Posterior cingulate gyrus (tissue), 11 donors: Measurements from ENCODE around the gene TOMM40.
"Not testable (repeated sequence)": the region's sequence is repeated elsewhere in the genome, so short reads cannot be mapped to it uniquely, and the experiment has no call there.

Source experiments
- DNase-seq, 10 donors: peaks; one replicate each; pipeline versions ENCODE4 v3.0.0 to v3.0.0-alpha.2; 2020 to 2021; ENCODE audit warnings: mixed read lengths in 3 of 10
- intact Hi-C: fragments of 100-400 bp; cut with DNase I; formaldehyde crosslinking; loops from one replicate; pipeline ENCODE4 v1.15.1; 2023

TOMM40 gene

DNA sequence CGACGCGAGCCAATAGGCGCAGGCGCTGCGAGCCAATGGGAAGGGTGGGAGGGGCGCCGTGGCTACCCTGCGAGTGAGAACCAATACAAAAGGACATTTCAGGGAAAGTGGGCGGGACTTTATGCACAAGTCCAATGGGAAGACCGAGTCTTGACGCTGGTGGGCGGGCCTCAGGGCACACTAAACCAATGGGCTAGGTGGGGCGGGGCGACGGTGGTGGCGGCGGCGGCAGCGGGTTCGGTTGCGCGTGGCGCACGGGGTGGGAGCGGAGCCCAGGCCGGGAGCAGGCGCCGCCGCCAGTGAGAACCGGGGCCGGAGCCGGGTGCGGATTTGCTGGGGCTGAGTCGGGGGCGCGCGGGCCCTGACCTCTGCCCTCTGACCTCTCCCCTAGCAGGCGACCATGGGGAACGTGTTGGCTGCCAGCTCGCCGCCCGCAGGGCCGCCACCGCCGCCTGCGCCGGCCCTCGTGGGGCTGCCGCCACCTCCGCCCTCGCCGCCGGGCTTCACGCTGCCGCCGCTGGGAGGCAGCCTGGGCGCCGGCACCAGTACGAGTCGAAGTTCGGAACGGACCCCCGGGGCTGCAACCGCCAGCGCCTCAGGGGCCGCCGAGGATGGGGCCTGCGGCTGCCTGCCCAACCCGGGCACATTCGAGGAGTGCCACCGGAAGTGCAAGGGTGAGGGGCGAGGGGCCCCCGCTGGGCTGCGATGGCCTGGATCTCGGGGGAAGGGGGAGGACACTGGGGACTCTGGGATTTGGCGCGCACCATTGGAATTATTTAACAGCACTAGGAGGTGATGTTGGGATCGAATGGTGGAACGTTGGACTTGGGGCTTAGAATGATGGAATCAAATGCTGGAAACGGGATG is at the start of gene TOMM40:
TSS of gene TOMM40 (plus strand) at position 239 of the 867 bp plus-strand sequence. CDS start at position 401, 162 bp downstream.
- peak in 2 of 10 donors; percentile 99 for DNase-seq

DNA sequence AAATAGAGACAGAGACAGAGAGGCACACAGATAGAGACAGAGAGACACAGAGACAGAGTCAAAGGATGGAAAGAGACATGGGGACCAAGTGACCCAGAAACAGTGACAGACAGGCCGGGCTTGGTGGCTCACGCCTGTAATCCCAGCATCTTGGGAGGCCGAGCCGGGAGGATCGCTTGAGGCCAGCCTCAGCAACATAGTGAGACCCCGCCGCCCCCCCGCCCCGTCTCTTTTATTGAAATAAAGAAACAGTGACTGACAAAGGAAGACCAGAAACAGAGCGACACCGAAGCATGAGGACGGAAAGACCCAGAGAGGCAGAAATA is 45.8 kb upstream of the TOMM40 start:
- intact Hi-C loops: loop anchor here (2.0 to 5.0 kb wide), 3 partner anchors 44 to 123 kb away; no protein-coding TSS in a partner anchor

More for the DNA sequence above, at the start of gene TOMM40:
- intact Hi-C loops: no loop called here

DNA sequence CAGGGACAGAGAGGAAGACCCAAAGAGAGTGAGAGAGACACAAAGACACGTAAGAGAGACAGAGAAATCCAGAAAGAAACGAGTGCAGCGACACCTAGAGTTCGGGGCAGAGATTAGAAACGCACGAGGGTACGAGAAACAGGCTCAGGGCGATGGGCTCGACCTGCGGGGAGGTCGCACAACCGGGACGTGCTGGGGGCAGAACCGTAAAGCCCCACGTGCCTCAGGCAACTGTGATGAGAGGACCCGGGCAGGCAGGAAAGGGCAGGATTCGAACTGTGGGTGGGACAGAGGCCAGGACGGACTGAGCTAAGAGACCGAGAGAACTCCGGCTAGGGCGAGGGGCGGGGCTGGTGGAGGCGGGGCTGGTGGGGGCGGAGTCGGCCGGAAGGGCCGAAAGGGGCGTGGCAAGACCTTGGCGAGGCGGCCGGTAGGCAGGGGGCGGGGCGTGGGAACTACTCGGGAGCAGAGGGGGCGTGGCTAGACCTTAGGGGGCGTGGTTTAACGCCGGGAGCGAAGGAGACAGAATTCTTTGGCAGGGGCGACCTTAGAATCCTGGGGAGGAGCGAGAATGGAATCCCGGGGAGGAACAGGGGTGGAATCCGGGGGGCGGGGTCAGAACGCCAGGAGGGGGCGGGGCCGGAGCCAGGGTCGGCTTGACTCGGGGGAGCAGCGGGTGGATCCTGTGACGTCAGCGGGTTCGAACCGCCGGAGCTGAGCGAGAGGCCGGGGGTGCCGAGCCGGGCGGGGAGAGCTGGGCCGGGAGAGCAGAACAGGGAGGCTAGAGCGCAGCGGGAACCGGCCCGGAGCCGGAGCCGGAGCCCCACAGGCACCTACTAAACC is 45.2 kb upstream of the TOMM40 start, which contains the start of gene NECTIN2:
TSS of gene NECTIN2 (plus strand) at position 686 of the 843 bp plus-strand sequence. CDS start 229 bp downstream, outside the sequence.
- peak; percentile 68 to 97 (median 84) for DNase-seq
- intact Hi-C loops: loop anchor here (2.0 to 5.0 kb wide), 3 partner anchors 45 to 124 kb away; no protein-coding TSS in a partner anchor

More for the DNA sequence above, 45.8 kb upstream of the TOMM40 start:
- no peak for DNase-seq

DNA sequence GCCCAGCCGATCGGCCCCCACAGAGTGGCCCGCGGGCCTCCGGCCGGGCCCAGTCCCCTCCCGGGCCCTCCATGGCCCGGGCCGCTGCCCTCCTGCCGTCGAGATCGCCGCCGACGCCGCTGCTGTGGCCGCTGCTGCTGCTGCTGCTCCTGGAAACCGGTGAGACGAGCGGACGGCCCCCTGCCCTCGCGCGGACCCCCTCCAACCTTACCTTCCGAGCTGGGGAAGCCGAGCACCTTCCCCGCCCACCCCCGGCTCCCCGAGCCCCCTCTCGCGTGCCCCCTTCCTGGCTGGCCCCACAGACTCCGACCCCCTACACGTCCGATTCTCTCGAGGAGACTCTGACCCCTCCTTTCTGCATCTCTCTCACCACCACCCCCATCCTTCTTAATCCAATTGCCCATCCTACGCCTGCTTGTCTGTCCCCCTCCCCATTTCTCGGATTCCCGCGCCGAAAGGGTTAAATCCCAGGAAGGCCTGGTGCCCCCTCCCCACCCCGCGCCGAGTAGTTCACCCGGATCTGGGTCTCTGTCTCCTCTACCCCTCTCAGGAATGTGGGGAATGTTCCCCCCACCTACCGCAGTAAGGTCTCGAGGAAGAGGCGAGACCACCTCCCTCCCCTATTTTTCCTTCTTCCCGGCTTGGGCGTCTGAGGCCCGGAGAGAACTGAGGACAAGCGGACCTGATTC is 44.5 kb upstream of the TOMM40 start:
- intact Hi-C loops: loop anchor here (5.0 kb wide), 2 partner anchors 64 to 124 kb away; no protein-coding TSS in a partner anchor
- no peak for DNase-seq

DNA sequence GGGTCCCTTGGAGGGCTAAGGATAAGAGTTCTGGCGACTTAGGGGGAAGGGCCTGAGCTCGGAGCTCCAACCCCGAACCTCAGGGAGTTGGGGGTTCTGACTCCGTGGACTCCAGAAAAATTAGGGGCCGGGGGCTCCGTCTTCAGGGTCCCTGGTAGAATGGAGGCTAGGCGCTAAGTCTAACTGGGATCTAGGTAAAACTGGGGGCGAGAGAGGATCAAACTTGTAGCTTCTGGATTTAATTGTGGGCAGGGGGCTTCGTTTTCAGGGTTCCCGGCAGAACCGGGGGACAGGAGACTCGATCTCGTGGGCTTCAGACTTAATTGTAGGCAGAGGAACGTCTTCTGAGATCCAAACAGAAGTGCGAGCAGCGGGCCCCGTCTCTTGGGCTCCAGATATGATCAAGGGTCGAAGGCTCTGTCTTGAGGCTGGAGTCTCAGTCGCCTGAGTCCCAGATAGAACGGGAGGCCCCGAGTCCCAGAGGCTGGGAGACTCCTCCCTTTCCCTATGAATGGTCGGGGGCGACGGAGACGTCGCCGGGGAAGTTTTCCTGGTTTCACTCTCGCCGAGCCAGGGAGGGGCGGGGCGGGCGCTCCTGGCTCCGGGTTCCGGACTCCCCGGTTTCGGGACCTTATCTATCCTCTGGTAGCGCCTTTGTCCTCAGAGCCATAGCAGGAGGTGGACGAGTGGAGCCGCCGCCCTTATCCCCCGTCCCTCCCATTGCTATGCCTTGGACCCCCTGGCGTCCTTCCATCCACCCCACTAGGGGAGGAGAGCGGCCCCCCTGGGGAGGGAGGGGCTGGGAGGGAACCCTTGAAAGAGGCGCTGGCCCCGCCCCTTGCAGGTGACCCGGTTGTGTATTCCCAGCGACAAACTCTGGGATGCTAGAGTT is 43.7 kb upstream of the TOMM40 start:
- intact Hi-C loops: loop anchor here (5.0 kb wide), 2 partner anchors 65 to 125 kb away; no protein-coding TSS in a partner anchor
- DNase-seq: peak in 5 of 10 donors; percentile 13 to 80 (median 24)

DNA sequence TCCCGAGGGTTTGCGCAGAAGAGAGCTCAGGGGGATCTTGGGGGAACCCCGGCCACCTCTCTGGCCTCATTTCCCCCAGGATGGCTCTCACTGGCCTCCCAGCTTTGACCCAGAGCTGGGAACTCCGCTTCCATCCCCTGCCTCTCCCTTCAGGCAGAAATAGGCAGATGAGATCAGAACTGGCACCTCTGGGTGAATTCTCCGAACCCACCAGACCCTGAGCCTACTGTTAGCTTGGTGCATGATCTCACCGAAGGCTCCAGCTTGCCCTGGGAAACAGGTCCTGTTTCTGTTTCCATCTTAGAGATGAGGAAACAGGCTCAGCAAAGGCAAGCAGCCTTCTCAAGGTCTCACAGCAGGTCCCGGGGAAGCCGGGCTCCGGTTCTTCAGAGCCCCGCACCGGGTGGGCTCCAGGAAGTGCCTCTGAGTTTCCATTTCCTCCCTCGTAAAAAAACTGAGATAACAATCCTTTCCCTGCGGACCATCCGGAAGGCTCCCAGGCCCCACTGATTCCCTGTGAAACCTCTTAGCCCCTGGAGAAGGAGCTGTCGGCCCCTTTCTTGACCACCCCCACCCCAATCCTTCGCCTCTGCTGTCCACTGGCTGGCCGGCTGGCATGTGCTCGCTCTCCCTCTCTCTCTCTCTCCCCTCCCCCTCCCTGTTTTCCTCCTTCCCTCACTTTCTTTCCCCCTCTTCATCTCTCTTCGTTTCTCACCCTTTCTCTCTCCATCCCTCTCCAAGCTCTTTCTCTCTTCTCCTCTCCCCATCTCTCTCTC is 42.8 kb upstream of the TOMM40 start:
- DNase-seq: no peak
- intact Hi-C loops: loop anchor here (5.0 kb wide), 2 partner anchors 66 to 126 kb away; no protein-coding TSS in a partner anchor

DNA sequence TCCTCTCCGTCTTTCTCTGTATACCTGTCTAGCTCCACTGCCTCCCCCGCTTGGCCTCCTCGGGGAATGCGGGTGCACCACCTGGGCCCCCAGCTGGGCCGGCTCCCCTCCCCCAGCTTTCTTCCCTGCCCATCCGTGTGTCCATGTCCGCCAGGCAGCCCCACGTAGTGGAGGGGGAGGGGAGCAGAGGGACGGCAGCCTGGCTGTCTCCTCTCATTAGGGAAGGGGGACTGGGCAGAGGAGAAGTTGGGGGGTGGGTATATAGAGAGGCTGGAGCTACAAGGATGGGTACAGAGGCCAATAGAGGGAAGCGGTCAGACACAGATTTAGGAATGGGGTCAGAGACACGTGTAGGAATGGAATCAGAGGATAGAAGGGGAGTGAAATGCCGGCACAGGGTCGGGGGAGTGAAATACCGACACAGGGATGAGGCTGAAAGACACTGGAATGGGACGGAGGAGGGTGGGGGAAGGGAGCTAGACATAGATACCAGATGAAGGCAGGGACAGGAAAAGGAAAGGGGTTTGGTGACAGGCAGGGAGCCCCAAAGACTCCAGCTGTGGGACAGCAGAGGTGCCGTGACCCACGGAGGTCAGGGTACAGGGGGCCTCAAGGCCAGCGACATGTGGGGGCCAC is 42.1 kb upstream of the TOMM40 start:
- no peak for DNase-seq
- intact Hi-C loops: loop anchor here (5.0 kb wide), 2 partner anchors 67 to 127 kb away; no protein-coding TSS in a partner anchor

DNA sequence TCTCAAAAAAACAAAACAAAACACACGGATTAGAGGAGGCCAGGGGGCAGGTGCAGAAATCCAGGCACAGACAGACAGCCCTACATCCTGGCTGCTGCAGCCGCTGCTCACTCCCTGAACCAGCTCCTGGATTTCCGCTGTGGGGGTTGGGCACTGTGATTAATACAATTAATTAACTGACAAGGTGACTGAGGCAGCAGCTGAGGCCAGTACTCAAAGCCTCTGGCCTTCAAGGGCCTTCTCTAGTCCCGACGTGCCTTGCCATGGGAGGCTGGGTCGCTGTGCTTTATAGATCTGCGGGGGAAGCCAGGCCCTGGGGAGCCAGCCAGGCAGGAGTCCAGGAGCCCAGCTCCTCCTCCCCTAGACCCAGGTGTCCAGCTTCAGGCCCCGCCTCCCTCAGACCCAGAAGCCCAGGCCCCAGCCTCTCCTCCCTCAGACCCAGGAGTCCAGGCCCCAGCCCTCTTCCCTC is 40.4 kb upstream of the TOMM40 start:
- no peak for DNase-seq
- intact Hi-C loops: no loop called here

DNA sequence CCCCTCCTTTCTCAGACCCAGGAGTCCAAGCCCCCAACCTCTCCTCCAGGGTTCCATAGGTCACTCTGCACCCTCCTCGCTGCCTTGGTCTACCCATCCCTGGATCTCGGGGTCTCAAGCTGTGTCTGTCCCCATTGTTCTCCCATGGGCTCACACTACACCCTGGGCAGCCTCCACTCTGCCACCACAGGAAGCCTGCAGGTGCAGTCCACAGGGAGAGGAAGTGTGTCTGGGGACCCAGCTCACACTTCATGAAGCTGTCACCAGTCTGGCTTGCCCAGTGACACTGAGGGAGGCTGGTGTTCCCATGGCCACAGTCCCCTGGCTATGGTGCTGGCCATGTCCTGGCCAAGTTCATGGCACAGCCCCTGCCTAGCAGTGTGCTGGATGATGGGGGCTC is 39.6 kb upstream of the TOMM40 start:
- intact Hi-C loops: no loop called here
- no peak for DNase-seq

DNA sequence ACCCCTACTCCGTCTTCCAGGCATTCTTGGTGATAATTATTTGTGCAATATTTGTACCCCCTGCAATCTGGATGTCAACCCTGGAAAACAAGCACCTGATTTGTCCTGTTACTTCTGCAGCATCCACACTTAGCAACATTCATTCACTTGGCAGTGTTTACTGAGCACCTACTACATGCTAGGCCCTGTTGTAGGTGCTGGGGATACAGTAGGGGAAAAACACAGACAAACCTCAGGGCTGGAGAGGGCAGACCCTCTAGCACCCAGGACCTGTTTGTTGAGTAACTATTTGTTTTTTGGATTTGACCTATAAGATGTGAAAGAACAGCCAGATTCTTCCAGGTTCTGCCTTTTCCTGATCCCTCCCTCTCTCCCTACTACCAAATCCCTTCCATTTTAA is 35.4 kb upstream of the TOMM40 start:
- intact Hi-C loops: no loop called here
- DNase-seq: no peak

DNA sequence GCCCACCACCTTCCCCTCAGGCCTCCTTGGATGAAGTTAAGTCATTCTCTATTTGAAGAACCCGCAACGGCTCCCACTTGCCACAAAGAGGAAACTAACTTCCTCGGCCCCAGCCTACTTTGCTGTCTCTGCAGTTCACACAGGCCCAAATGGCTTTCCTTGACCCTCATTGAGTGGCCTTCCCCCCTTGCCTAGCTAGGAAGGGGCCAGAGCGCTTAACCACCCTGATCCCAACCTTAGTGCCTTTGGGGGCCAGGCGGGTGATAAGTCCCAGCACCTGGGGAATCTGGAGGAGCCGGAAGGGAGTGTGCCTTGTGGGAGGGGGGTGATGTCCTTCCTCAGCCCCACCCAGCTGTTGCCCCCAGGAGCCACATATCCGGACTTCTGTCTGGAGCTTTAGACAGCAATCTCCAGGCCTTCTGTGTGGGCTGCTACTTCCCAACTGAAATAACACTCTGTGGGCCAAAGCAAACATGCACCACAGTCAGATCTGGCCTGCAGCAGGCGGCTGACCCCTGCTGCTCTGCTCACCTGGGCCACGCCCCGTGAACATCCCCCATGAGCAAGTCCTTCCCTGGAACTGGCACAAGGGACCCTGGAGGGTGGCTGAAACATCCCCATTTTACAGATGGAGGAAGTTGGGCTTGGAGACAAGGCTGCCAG is 34.5 kb upstream of the TOMM40 start:
- intact Hi-C loops: no loop called here
- no peak for DNase-seq

DNA sequence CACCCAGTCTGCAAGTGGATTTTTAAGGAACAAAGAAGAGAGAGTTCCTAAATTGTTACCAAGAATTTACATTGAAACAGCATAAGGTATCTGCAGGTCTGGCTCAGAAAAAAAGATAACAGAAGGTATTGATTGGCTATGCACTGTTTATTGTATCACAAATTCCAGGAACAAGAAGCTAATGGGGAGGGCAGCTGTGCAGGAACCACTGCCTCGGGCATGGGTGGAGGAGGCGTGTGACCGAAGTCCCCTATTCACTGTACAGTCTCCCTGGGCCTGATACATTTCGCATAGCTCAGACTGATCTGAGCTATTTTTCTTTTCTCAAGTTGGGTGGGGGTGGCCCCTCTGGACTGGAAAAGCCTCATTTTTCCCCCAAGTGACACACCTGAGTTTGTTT is 33.2 kb upstream of the TOMM40 start:
- no peak for DNase-seq
- intact Hi-C loops: no loop called here

DNA sequence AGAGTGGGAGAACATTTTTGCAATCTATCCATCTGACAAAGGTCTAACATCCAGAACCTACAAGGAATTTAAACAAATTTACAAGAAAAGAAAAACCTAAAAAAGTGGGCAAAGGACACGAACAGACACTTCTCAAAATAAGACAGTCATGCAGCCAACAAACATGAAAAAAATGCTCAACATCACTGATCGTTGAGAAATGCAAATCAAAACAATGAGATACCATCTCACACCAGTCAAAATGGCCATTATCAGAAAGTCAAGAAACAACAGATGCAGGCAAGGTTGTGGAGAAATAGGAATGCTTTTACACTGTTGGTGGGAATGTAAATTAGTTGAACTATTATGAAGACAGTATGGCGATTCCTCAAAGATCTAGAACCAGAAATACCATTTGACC is 29.5 kb upstream of the TOMM40 start:
- DNase-seq, intact Hi-C loops: not testable (repeated sequence)

DNA sequence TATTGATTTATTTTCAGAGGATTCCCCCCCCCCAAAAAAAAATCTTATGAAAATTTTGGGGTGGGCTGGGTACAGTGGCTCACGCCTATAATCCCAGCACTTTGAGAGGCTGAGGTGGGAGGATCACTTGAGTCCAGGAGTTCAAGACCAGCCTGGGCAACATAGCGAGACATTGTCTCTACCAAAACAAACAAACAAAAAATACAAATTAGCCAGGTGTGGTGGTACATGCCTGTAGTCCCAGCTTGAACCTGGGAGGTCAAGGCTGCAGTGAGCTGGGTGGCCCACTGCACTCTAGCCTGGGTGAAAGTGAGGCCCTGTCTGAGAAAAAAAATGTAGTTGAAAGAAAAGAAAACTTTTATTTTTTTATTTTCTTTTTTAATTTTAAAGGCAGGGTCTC is 27.1 kb upstream of the TOMM40 start:
- intact Hi-C loops: no loop called here
- DNase-seq: no peak

DNA sequence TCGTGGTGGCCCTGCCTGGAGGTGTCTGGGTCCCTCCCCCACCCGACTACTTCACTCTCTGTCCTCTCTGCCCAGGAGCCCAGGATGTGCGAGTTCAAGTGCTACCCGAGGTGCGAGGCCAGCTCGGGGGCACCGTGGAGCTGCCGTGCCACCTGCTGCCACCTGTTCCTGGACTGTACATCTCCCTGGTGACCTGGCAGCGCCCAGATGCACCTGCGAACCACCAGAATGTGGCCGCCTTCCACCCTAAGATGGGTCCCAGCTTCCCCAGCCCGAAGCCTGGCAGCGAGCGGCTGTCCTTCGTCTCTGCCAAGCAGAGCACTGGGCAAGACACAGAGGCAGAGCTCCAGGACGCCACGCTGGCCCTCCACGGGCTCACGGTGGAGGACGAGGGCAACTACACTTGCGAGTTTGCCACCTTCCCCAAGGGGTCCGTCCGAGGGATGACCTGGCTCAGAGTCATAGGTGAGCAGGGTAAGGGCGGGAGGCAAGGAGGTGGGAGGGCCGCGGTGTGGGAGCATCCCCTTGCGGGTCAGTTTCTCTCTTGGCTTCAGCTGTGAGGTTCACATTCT is 25.8 kb upstream of the TOMM40 start:
- intact Hi-C loops: no loop called here
- peak in 1 of 10 donors; percentile 17 for DNase-seq

DNA sequence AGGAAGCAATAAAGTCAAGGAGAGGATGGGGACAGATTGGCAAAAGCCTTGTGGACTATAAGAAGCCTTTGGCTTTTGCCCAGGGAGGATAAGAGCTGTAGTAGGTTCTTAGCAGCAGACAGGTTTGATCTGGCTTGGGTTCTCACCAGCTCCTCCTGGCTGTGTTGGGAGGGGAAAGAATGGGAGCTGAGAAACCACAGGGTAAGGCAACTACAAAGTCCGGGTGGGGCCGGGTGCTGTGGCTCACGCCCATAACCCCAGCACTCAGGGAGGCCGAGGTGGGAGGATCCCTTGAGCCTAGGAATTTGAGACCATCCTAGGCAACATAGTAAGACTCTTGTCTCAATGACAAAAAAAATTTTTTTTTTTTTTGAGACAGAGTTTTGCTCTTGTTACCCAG is 24.4 kb upstream of the TOMM40 start:
- intact Hi-C loops: no loop called here
- no peak for DNase-seq

DNA sequence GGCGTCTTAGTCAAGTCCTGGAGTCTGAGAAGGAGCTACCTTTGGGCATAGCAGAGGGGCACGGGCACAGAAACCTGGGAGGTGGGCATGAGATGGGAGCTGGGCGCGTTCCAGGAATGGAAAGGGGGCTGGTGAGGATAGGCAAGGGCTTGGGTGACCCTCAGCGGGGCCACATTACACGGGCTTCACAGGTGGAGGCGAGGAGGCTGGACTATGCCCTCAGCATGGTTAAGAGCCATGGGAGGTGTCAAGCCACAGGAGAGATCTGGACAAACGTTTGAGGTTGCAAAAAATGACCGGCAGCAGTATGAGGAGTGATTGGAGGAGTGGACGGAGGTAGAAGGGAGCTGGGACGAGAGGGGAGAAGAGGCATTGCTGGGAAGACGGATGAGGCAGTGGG is 23.5 kb upstream of the TOMM40 start:
- DNase-seq: no peak
- intact Hi-C loops: no loop called here
